NCI-H2171 (cell line): ENCODE measurements around the gene HERPUD2.

Experiments
- DNase-seq: peaks from one replicate; lab custom pipeline; 2025; lab: John Stamatoyannopoulos, UW

Gene HERPUD2

GRCh38 chr7:35694784-35695472 lies at the start of gene HERPUD2:
Gene HERPUD2, minus strand, starts transcription at chr7:35695135. Its CDS starts 805 bp downstream, at chr7:35694330.
- DNase-seq = peak; percentile 85

DNA sequence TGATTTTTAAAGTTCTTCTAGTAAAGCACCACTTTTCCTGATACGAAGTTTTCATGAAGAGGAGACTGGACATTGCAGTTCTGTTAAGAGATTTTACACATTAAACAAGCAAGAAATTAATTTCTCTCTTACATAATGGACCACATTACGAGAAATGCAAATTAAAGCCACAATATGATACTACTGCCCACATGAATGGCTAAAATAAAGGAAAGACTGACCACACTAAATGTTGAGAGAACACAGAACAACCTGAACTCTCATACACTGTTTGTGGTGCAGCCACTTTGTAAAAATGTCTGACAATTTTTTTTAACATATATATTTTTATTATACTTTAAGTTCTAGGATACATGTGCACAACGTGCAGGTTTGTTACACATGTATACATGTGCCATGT lies 44.0 kb upstream of the HERPUD2 start:
- no peak for DNase-seq

DNA sequence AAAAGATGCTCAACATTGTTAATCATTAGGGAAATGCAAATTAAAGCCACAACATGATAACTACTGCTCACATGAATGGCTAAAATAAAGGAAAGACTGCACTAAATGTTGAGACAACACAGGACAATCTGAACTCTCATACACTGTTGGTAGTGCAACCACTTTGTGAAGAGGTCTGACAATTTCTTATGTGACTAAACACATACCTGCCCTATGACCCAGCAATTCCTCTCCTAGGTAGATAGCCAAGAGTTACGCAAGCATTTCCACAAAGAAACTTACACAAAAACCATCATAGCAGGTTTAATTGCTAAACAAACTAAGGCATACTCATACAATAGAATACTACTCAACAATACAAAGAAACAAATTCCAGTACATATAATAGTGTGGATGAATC lies 41.8 kb upstream of the HERPUD2 start:
- DNase-seq = no peak

DNA sequence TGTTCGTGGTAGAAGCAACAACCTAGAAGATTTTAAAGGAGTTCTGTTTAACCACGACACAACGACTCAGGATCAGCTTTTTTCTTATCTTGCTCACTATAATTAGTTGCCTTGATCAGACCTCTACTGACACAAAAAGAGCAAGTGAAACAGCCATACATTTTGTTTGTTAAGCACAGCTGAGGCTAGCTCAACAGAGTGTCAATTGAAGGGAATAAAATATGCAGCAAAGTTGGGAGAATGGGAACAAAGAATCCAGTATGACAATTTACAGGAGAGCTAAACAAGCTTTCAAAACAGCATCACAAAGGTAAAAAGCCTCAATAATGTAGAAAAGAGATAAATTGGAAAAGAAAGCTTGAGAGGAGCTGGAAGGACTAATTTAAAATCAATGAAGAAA lies 40.5 kb upstream of the HERPUD2 start:
- no peak for DNase-seq

GRCh38 chr7:35734001-35734483 lies 39.1 kb upstream of the HERPUD2 start:
- no peak for DNase-seq

GRCh38 chr7:35731349-35731748 lies 36.4 kb upstream of the HERPUD2 start:
- no peak for DNase-seq

DNA sequence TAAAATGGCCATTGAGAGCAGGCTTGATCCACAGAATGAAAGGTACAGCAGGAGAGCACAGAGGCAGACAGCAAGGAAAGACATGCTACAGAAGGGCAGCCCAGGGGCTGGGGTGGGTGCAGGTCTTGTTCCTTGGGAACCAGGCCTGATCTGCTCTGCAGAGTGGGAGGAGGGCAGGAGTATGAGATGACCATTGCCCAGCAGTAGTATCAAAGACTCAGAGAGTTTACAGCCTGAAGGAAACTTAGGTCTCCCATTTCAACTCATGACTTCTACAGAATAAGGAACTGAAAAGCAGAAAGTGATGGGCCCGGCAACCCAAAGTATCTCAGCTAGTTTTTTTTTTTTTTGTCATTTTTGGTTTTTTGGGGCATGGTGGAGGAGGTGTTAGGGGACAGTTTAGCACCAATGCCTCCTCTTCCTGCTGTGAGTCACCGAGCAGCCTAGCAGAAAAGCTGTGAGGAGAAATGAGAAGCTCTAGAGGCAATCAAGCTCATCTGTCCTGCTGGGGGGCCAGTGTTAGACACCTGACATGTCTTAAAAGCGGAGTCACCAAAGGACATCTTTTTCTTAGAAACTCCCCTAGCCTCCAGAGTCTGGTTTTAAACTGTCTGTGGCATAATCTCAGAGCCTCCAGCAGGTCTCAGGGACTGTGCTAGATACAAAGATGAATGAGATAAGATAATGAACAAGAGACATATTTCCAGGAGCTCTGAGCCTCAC lies 34.3 kb upstream of the HERPUD2 start:
- DNase-seq = no peak

DNA sequence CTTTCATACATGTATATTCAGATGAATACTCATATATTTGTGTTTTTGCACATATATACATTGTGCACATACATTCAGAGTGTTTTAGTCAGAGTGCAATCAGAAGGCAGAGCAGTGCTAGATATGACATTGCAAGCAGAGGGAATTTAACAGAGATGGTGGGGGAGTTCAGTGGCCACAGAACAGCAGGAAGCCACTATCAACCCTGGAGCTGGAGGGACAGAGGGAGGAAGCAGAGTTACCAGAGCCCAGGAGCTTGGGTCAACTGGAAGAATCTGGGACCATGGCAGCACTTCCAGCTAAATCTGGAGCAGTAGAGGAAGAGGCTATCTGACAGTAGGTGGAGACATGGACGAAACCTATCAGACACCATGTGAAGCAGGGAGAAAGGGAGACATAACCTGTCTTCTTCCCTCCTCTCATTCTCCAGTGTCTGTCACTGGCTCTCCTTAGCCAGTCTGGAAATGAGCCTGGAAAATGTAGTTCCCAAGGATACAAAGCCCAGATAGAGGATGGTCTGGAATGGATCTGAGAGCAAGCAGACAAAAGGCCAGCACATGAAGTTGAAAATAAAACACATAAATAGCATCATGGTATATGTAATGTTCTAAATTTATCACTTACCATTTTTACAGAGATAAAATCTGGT lies 33.6 kb upstream of the HERPUD2 start:
- no peak for DNase-seq

- no peak for DNase-seq
Measured at GRCh38 chr7:35727571-35727970, 32.6 kb upstream of the HERPUD2 start.

GRCh38 chr7:35726654-35727053 lies 31.7 kb upstream of the HERPUD2 start:
- no peak for DNase-seq

DNA sequence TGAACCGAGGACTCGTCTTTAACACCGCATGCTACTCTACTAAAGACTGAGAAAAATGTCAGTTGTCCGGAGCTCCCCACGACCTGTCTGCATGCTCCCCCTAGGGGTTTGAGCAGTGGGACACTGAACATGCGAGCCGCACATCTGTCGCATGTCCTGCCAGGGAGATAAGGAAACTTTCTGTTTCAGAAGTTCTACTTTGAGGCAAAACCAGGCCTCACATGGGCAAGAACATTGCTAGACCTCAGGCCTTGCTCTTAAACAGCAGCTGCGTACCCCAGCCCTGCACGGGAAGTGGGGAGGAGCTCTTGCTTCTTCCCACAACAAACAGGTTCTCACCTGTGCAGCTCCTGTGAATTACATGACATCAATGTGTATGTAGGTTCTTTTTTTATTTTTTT lies 30.3 kb upstream of the HERPUD2 start:
- DNase-seq = no peak

GRCh38 chr7:35723011-35723410 lies 28.1 kb upstream of the HERPUD2 start:
- no peak for DNase-seq

DNA sequence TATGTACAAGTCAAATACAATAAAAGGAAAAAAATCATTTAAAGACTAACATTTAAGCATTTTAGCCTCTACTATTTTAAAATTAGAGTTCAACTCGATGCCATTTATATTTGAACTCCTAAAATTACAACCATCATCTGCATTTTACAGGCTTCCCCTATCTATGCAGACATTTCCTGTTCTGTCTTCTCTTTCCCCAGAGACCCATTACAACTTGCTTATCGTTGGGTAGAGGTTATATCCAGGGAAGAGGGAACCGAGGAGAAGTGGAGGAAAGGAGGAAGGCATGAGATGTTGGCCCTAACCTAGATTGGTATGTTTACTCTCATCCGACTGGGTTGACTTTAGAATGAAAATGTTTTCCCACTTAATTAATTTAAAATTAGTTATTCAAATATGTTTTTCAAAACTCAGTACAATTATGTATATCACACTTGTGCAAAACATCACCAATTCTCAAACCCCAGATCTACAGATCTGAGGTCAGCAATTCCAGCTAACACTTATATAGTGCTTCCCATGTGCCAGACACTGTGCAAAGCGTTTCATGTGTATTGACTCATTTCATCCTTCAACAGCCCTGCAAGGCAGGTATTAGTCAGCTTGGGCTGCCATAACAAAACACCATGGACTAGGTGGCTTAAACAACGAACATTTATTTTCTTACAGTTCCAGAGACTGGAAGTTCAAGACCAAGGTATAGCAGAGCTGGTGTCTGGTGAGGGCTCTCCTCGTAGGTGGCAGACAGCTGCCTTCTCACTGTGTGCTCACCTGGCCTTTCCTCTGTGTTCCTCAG lies 27.3 kb upstream of the HERPUD2 start:
- no peak for DNase-seq

DNA sequence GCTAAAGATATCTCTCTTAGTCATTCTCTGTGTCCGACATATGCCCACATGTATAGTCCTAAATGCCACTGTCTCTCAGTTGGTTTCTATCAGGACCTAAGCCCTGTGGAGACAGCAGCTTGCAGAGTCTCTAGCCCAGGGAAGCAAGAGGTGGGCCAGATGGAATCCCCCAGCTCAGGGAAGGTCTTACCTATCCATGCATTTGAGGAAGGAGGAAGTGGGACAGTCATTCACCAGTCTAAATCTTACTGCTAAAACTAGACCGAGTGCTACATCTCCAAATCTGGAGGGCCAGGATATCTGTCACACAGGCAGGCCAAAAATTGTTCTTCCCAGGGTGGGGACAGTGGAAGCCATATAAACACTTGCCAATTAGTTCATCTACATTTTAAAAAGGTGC lies 26.4 kb upstream of the HERPUD2 start:
- DNase-seq = no peak

GRCh38 chr7:35720849-35721248 lies 25.9 kb upstream of the HERPUD2 start:
- DNase-seq = no peak

DNA sequence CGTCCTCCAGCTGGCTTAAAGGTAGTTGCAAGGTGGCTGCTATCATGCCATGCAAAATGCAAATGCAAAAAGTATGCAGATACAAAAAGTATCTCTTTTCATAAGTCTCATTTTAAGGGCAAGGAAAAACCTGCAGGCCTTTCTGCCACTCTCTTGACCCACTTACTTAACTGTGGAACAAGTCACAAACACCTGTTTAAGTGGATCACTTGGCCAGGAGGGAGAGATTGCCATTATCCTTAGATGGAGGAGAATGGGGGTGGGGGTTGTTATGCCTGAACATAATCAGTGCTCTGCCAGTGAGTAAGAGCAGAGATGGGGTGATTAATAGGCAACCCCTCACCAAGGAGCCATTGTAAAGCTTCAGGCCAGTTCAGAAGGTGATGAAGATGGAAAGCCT lies 25.1 kb upstream of the HERPUD2 start:
- no peak for DNase-seq

DNA sequence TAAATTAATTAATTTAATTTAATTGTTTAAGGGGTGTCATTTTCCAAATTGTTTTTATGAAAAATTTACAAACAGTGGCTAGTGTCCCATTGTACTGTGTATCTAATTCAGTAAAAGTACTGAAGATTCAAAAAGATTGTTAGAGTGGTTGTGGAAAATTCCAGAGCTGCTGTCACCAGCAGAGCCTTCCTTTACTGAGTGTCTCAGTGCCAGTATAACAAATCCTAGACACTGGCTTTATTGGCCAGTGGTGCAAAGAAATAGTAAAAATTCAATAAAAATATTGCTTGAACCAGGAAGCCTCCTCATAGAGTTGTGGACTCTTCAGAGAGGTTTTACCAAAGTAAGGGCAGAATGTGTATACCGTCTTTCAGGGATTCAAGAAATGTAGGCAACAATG lies 23.1 kb upstream of the HERPUD2 start:
- DNase-seq = no peak

GRCh38 chr7:35717516-35717915 lies 22.6 kb upstream of the HERPUD2 start:
- DNase-seq = no peak

- no peak for DNase-seq
Measured at GRCh38 chr7:35717013-35717412, 22.1 kb upstream of the HERPUD2 start.

- DNase-seq = no peak
Measured at GRCh38 chr7:35716038-35716803, 21.3 kb upstream of the HERPUD2 start.

DNA sequence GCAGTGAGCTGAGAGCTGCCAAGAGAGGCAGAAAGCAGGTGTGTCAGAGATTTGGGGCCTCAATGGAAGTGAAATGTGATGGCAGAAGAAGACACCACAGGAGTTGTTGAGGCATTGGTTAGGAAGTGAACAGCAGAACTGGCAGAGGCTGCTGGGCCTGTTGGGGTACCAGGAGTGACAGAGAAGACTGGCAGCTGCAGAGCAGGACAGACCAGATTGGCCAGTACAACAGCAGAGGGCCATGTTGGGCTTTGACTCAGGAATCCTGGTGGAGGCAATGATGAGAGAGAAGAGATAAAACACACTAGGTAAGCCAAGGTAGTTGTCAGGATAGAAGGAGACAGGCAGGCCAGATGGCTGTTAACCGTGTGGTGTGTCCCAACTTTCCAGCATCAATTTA lies 19.9 kb upstream of the HERPUD2 start:
- no peak for DNase-seq

DNA sequence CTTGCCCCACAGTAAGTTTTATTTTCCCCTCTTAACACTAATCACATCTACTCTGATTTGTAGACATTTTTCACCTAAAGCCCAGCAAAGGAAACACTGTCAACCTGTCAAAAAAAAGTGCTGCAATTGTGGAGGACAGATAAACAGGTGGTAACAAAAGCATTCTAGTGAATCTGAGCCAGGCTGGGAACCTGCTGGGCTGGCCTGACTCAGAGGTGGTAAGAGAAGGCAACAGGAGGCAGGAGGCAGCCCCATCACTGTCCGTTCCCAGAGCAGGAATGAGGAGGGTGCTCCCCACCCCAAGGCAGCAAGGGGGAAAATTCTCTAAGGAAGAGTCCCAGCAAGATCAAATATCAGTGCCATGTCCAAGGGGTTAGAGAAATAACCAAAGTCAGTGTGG lies 19.5 kb upstream of the HERPUD2 start:
- DNase-seq = no peak
